Sigmoid colon (tissue), 7 donors: ENCODE measurements around the gene ATXN1. TPM values are rescaled to one million over a fixed set of nuclear protein-coding genes. Genes with fewer than 3 reads are reported as not detected.
"Not testable (repeated sequence)": the region's sequence is repeated elsewhere in the genome, so short reads cannot be mapped to it uniquely, and the experiment has no call there.

Source experiments
- DNase-seq: peaks from one replicate; pipeline ENCODE4 v3.0.0-alpha.2; 2019
- H3K27ac ChIP-seq, 4 donors: fragments of 200-600 bp; sonication (generic); one replicate each; pipeline ENCODE4 v1.5.1; 2016 to 2019; ENCODE audit warnings: mild to moderate bottlenecking in 1 of 4
- H3K27me3 ChIP-seq, 3 donors: fragments of 200-600 bp; sonication (generic); one replicate each; pipeline ENCODE4 v1.5.1; 2019; ENCODE audit warnings: mild to moderate bottlenecking in 1 of 3
- H3K36me3 ChIP-seq, 4 donors: fragments of 200-600 bp; sonication (generic); one replicate each; pipeline ENCODE4 v1.5.1; 2016 to 2019
- H3K4me1 ChIP-seq, 4 donors: fragments of 200-600 bp; sonication (generic); one replicate each; pipeline ENCODE4 v1.5.1; 2017 to 2019
- H3K4me3 ChIP-seq, 4 donors: fragments of 200-600 bp; sonication (generic); one replicate each; pipeline ENCODE4 v1.5.1; 2017 to 2019; ENCODE audit warnings: mild to moderate bottlenecking in 2 of 4, moderate library complexity in 1 of 4
- H3K9me3 ChIP-seq, 4 donors: fragments of 200-600 bp in 3 of 4; sonication (generic) in 3 of 4; one replicate each; pipeline versions ENCODE4 v1.5.1 to v1.6.1; 2013 to 2019
- CTCF ChIP-seq, 4 experiments: fragments of 450-650 bp in 3 of 4; fragments of 200-600 bp in 1 of 4; IDR thresholded peaks; one replicate each; pipeline ENCODE4 v1.5.1; 2016 to 2019; ENCODE audit warnings: antibody characterized with exemption in 4 of 4, mild to moderate bottlenecking in 3 of 4, moderate library complexity in 2 of 4
- EP300 ChIP-seq, 4 donors: sonication (generic); formaldehyde crosslinking; IDR thresholded peaks; one replicate each; pipeline ENCODE4 v1.6.1; 2017; ENCODE audit warnings: antibody characterized with exemption in 4 of 4
- POLR2A ChIP-seq, 2 donors: fragments of 450-650 bp; IDR thresholded peaks; one replicate each; pipeline ENCODE4 v1.6.1; 2016; ENCODE audit warnings: antibody characterized with exemption in 2 of 2, mild to moderate bottlenecking in 2 of 2, moderate library complexity in 2 of 2
- POLR2AphosphoS5 ChIP-seq, 4 donors: sonication (generic); formaldehyde crosslinking; IDR thresholded peaks; one replicate each; pipeline ENCODE4 v1.6.1; 2017; ENCODE audit warnings: antibody characterized with exemption in 4 of 4
- WGBS, 2 donors: extraction: QIAGEN DNeasy Blood & Tissue Kit; methylation state at CpG; one replicate each; pipeline ENCODE4 v1.1.7; 2013; 5-methylcytosine and 5-hydroxymethylcytosine counted together
- intact Hi-C: fragments of 100-400 bp; cut with DNase I; formaldehyde crosslinking; loops from one replicate; pipeline ENCODE4 v1.15.1; 2023
- polyA plus RNA-seq, 3 donors: library from polyadenylated mRNA; stranded (reverse); fragments of 200-250 nt; gene quantifications; one replicate each; pipeline ENCODE4 v1.2.3, GENCODE V29; 2013
- total RNA-seq, 4 donors: library from RNA; depleted of rRNA; stranded (reverse); fragments of >200 nt; gene quantifications; one replicate each; pipeline ENCODE4 v1.1.0, GENCODE V29; 2016
- donor health status: healthy with polysubstance abuse.
- donor health status: Bipolar disorder and iron deficiency.
- donor health status: healthy.

Gene ATXN1
- total and polyA plus RNA-seq, 7 donors: 4.8 to 95.3 (median 37.7) TPM

DNA sequence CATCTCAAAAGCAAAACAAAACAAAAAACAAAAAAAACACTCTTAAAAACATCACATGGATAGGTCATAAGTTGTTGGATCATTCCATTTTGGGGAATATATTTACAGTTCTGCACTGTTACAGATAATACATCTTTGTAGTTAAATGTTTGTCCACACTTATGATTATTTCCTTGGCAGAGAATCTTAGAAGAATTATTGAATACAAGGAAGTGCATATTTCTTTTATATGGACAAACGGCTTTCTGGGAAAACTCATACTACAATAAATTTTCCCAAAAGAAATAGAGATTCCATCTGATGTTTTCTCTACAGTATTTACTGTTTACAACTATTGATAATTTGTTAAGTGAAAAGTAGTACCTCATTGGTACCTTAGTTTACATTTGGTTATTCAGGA lies 489.1 kb downstream of the ATXN1 start:
- intact Hi-C loops: no loop called here
- Histone ChIP-seq H3K4me1 (peaks cover 0 to 19% (median 18%) of the 10 kb centered on the region in 4 donors), H3K27ac (peak overlapping the region in 1 of 4 donors; percentile 51), H3K9me3 (no peaks in the 10 kb centered on the region), H3K27me3 (no peaks in the 10 kb centered on the region), H3K36me3 (no peaks in the 10 kb centered on the region), H3K4me3 (no peak overlapping the region)
- TF ChIP-seq CTCF (IDR thresholded peaks at IDR 0.05) (no peak), EP300 (IDR thresholded peaks at IDR 0.05) (no peak), POLR2AphosphoS5 (IDR thresholded peaks at IDR 0.05) (no peak), POLR2A (IDR thresholded peaks at IDR 0.05) (no peak)
- WGBS, 2 donors: 23 to 59% methylated on average over 1 of the region's 1 CpG
- DNase-seq: no peak

- WGBS, 2 donors: 96 to 98% methylated on average over 5 of the region's 5 CpGs
- intact Hi-C loops: no loop called here
- Histone ChIP-seq H3K36me3 (no peaks in the 10 kb centered on the region), H3K9me3 (no peaks in the 10 kb centered on the region), H3K27ac (no peak overlapping the region), H3K4me3 (no peak overlapping the region), H3K27me3 (no peaks in the 10 kb centered on the region), H3K4me1 (peaks cover 0 to 15% (median 12%) of the 10 kb centered on the region in 4 donors)
- TF ChIP-seq CTCF (IDR thresholded peaks at IDR 0.05) (no peak), POLR2AphosphoS5 (IDR thresholded peaks at IDR 0.05) (no peak), POLR2A (IDR thresholded peaks at IDR 0.05) (no peak), EP300 (IDR thresholded peaks at IDR 0.05) (no peak)
- DNase-seq: no peak
These were observed 489.8 kb downstream of the ATXN1 start for GRCh38 chr6:16271428-16271827.

- WGBS, 2 donors: 90 to 91% methylated on average over 5 of the region's 5 CpGs
- Histone ChIP-seq H3K27ac (no peak overlapping the region), H3K36me3 (no peaks in the 10 kb centered on the region), H3K27me3 (no peaks in the 10 kb centered on the region), H3K9me3 (no peaks in the 10 kb centered on the region), H3K4me3 (no peak overlapping the region), H3K4me1 (peaks cover 0 to 15% (median 12%) of the 10 kb centered on the region in 4 donors)
- intact Hi-C loops: no loop called here
- DNase-seq: no peak
- TF ChIP-seq POLR2A (IDR thresholded peaks at IDR 0.05): no peak
These were observed 491.0 kb downstream of the ATXN1 start for GRCh38 chr6:16270178-16270794.

DNA sequence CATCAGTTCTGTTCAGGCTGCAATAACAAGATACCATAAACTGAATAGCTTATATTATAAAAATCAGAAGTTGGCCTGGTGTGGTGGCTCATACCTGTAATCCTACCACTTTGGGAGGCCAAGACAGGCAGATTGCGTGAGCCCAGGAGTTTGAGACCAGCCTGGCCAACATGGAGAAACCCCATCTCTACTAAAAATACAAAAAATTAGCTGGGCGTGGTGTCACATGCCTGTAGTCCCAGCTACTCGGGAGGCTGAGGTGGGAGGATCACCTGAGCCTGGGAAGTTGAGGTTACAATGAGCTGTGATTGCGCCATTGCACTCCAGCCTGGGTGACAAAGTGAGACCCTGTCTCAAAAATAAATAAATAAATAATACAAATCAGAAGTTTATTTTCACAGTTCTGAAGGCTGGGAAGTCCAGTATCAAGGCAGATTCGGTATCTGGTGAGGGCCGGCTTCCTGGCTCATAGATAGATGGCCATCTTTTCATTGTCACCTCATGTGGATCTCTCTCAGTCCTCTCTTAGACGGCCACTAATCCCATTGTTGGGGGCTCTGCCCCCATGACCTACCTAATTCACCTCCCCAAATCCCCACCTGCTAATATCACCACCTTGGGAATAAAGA lies 491.7 kb downstream of the ATXN1 start:
- H3K4me3 ChIP-seq, H3K27me3 ChIP-seq, H3K36me3 ChIP-seq, intact Hi-C loops, H3K9me3 ChIP-seq, DNase-seq, H3K27ac ChIP-seq: not testable (repeated sequence)
- WGBS, 2 donors: 94 to 95% methylated on average over 7 of the region's 7 CpGs
- H3K4me1 ChIP-seq: peaks cover 0 to 15% (median 12%) of the 10 kb centered on the region in 4 donors

DNA sequence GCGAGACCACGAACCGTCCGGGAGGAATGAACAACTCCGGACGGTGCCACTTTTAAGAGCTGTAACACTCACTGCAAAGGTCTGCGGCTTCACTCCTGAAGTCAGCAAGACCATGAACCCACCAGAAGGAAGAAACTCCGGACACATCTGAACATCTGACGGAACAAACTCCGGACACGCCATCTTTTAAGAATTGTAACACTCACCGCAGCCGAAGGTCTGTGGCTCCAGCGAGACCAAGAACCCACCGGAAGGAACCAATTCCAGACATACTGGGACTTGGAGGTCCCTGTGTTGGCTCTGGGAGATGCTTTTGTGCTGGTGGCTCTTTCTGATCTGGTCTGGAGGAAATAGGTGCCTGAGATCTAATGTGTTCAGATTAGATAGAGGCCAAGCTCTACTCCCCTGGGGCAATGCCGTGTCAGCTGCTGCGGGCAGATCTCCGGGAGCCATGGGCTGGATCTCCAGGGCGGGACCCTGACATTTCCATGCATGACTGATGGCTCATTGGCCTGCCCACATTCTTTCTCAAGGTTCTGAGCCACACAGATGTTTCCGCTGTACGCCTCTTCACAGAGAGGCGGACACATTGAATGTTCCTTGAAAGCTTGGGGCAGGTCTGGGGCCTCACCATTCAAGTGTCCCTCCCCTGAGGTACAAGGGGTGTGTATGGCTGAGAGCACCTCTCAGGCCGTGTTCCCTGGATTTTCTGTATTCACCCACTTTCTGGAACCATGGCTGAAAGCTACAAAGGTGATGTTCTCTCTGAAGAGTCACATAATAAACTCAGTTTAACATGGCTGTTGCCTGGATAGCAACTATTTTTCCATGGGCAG lies 493.6 kb downstream of the ATXN1 start:
- TF ChIP-seq POLR2AphosphoS5 (IDR thresholded peaks at IDR 0.05): no peak
- TF ChIP-seq EP300 (IDR thresholded peaks at IDR 0.05): no peak
- no peak for TF ChIP-seq POLR2A (IDR thresholded peaks at IDR 0.05)
- TF ChIP-seq CTCF (IDR thresholded peaks at IDR 0.05): no peak
- WGBS, 2 donors: 95 to 96% methylated on average over 23 of the region's 23 CpGs
- Histone ChIP-seq H3K9me3 (no peaks in the 10 kb centered on the region), H3K4me1 (peaks cover 0 to 2% (median 2%) of the 10 kb centered on the region in 4 donors), H3K36me3 (no peaks in the 10 kb centered on the region), H3K4me3 (no peak overlapping the region), H3K27me3 (no peaks in the 10 kb centered on the region), H3K27ac (no peak overlapping the region)
- no peak for DNase-seq
- intact Hi-C loops: no loop called here
